Endothelial cell of umbilical vein (primary cell): Measurements from ENCODE around the gene SON. TPM values are rescaled to one million over a fixed set of nuclear protein-coding genes. Genes with fewer than 3 reads are reported as not detected.

ENCODE experiments used
- BruUV-seq: library from RNA; stranded (reverse); fragments of 400-500 nt; replicated peaks from 2 replicates; lab custom pipeline; 2021; lab: Mats Ljungman, UMichigan
- CTCF ChIA-PET: fragments of 300-600, 350-600 bp; sonication (Branson Sonifier 250); formaldehyde crosslinking; loops from one replicate; lab custom pipeline; 2021; ENCODE audit warnings: antibody characterized with exemption, inconsistent platforms; lab: Charles Lee
- POLR2A ChIA-PET: fragments of 300-600, 350-600 bp; sonication (Branson Sonifier 250); formaldehyde crosslinking; loops from one replicate; lab custom pipeline; 2021; ENCODE audit warnings: antibody characterized with exemption, inconsistent platforms; lab: Charles Lee
- DNase-seq: peaks from one replicate; pipeline ENCODE4 v3.0.0-alpha.2; 2011; ENCODE audit warnings: low read depth, low spot score
- FAIRE-seq: peaks from 2 replicates; lab custom pipeline; 2011; peaks lifted over from hg19 to GRCh38; lab: Jason Lieb, UNC
- H2AFZ ChIP-seq: 2 replicates; pipeline ENCODE4 v1.6.0; 2012; ENCODE audit warnings: low read depth, low read length, control low read depth, inconsistent platforms
- H3K27ac ChIP-seq: 2 replicates; pipeline ENCODE4 v1.5.1; 2011; ENCODE audit warnings: low read depth, mild to moderate bottlenecking, control low read depth, low read length, moderate library complexity; ENCODE audit not compliant: insufficient read depth
- H3K27me3 ChIP-seq, 2 experiments: 2 replicates each; pipeline versions ENCODE4 v1.6.0 to v1.6.1; 2011; ENCODE audit warnings: low read length in 2 of 2, mixed read lengths in 1 of 2; ENCODE audit not compliant: control insufficient read depth in 2 of 2, insufficient read depth in 2 of 2
- H3K36me3 ChIP-seq, 2 experiments: 2 replicates in 1 of 2; 3 replicates in 1 of 2; pipeline ENCODE4 v1.5.1; 2011; ENCODE audit warnings: low read length in 2 of 2, mild to moderate bottlenecking in 1 of 2, moderate library complexity in 1 of 2; ENCODE audit not compliant: control insufficient read depth in 2 of 2, insufficient read depth in 2 of 2; ENCODE audit errors: extremely low read depth in 1 of 2
- H3K4me1 ChIP-seq: 3 replicates; pipeline ENCODE4 v1.5.1; 2011; ENCODE audit warnings: mild to moderate bottlenecking, low read length; ENCODE audit not compliant: control insufficient read depth, insufficient read depth; ENCODE audit errors: extremely low read depth
- H3K4me2 ChIP-seq: 2 replicates; pipeline ENCODE4 v1.6.1; 2011; ENCODE audit warnings: low read length, control low read depth, mixed read lengths; ENCODE audit not compliant: insufficient read depth
- H3K4me3 ChIP-seq, 3 experiments: fragments of 200-600 bp in 1 of 3; sonication (generic), shearing (Covaris generic) in 1 of 3; replicated peaks in 1 of 3; 2 replicates each; pipeline ENCODE4 v1.5.1; 2011 to 2016; ENCODE audit warnings: control low read depth in 3 of 3, low read length in 3 of 3, mild to moderate bottlenecking in 2 of 3, inconsistent platforms in 1 of 3, low read depth in 1 of 3, moderate library complexity in 1 of 3; ENCODE audit not compliant: insufficient read depth in 1 of 3
- H3K79me2 ChIP-seq: 2 replicates; pipeline ENCODE4 v1.6.0; 2012; ENCODE audit warnings: low read length, inconsistent platforms; ENCODE audit not compliant: control insufficient read depth, insufficient read depth
- H3K9ac ChIP-seq: replicated peaks from 2 replicates; pipeline ENCODE3; 2011; ENCODE audit warnings: low read length, control low read depth; ENCODE audit not compliant: insufficient read depth; ENCODE audit errors: extremely low read depth
- H3K9me1 ChIP-seq: replicated peaks from 3 replicates; pipeline ENCODE4 v1.6.0; 2011; ENCODE audit warnings: mild to moderate bottlenecking, low read length; ENCODE audit not compliant: control insufficient read depth, insufficient read depth; ENCODE audit errors: extremely low read depth
- H3K9me3 ChIP-seq: replicated peaks from 2 replicates; pipeline ENCODE4 v1.5.1; 2012; ENCODE audit warnings: low read length, inconsistent platforms; ENCODE audit not compliant: control insufficient read depth, insufficient read depth
- H4K20me1 ChIP-seq: replicated peaks from 2 replicates; pipeline ENCODE3; 2011; ENCODE audit warnings: mild to moderate bottlenecking, low read length; ENCODE audit not compliant: control insufficient read depth, insufficient read depth; ENCODE audit errors: extremely low read depth
- EZH2 ChIP-seq: IDR thresholded peaks from 2 replicates; pipeline ENCODE4 v1.6.1; 2012; ENCODE audit warnings: borderline replicate concordance, low read depth, mild to moderate bottlenecking, moderate library complexity, low read length, inconsistent platforms; ENCODE audit not compliant: severe bottlenecking
- FOS ChIP-seq: IDR thresholded peaks from 2 replicates; pipeline ENCODE4 v1.6.1; 2011; ENCODE audit warnings: mild to moderate bottlenecking, low read length, moderate library complexity, borderline replicate concordance; ENCODE audit not compliant: insufficient read depth
- GATA2 ChIP-seq: IDR thresholded peaks from 2 replicates; pipeline ENCODE4 v1.7.0; 2011; ENCODE audit warnings: low read depth, mild to moderate bottlenecking, moderate library complexity, mixed read lengths, low read length; ENCODE audit not compliant: insufficient read length, insufficient read depth
- JUN ChIP-seq: IDR thresholded peaks from 2 replicates; pipeline ENCODE4 v1.6.1; 2011; ENCODE audit warnings: borderline replicate concordance, low read depth; ENCODE audit not compliant: insufficient read length, insufficient read depth
- MYC ChIP-seq: IDR thresholded peaks from one replicate; pipeline ENCODE4 v1.6.1; 2011; ENCODE audit warnings: mild to moderate bottlenecking, low read depth, low read length
- POLR2A ChIP-seq: IDR thresholded peaks from 2 replicates; pipeline ENCODE4 v1.6.1; 2012; ENCODE audit warnings: low read depth, mild to moderate bottlenecking, control low read depth, low read length
- POLR2AphosphoS5 ChIP-seq: IDR thresholded peaks from 2 replicates; pipeline ENCODE4 v1.6.1; 2012; ENCODE audit warnings: low read depth, mild to moderate bottlenecking, control low read depth, low read length, moderate library complexity; ENCODE audit not compliant: insufficient read depth
- dilution Hi-C: fragments of 300-500 bp; cut with MboI; formaldehyde crosslinking; loops from one replicate; pipeline ENCODE4 v1.15.0; 2019; ENCODE audit warnings: low sequenced_read_pairs; ENCODE audit not compliant: extremely low pct_ligation_motif_present
- intact Hi-C: fragments of 100-400 bp; cut with micrococcal nuclease; formaldehyde crosslinking; loops from one replicate; pipeline ENCODE4 v1.10.0; 2022
- polyA plus RNA-seq, 4 experiments: library from polyadenylated mRNA; depleted of rRNA in 3 of 4; stranded (reverse) in 3 of 4; unstranded in 1 of 4; fragments of >200 nt; gene quantifications; 2 replicates each; pipeline versions ENCODE4 v1.2.1 to v1.2.3, GENCODE V29; 2011 to 2012; ENCODE audit warnings: missing spikeins in 1 of 4
- total RNA-seq: library from RNA; stranded (reverse); gene quantifications from 2 replicates; pipeline ENCODE4 v1.2.3, GENCODE V29; 2021
- TF ChIP-seq, protein P1 (sequence below): IDR thresholded peaks from 2 replicates; pipeline ENCODE4 v1.6.1; 2011; ENCODE audit not compliant: insufficient read depth, insufficient read length
- TF ChIP-seq, protein P2 (sequence below), 2 donors: IDR thresholded peaks; 1 replicate in 1 of 2; 2 replicates in 1 of 2; pipeline ENCODE4 v1.5.1; 2011; ENCODE audit warnings: low read length in 2 of 2, mild to moderate bottlenecking in 2 of 2, moderate library complexity in 2 of 2, control low read depth in 1 of 2, inconsistent platforms in 1 of 2, low read depth in 1 of 2; ENCODE audit not compliant: insufficient read depth in 1 of 2; ENCODE audit errors: extremely low read depth in 1 of 2

SON gene
- total and polyA plus RNA-seq, 2 donors (not counting 3 experiments of a cell fraction or from before 2014, with no cell fraction given) = 107 to 304 TPM

DNA sequence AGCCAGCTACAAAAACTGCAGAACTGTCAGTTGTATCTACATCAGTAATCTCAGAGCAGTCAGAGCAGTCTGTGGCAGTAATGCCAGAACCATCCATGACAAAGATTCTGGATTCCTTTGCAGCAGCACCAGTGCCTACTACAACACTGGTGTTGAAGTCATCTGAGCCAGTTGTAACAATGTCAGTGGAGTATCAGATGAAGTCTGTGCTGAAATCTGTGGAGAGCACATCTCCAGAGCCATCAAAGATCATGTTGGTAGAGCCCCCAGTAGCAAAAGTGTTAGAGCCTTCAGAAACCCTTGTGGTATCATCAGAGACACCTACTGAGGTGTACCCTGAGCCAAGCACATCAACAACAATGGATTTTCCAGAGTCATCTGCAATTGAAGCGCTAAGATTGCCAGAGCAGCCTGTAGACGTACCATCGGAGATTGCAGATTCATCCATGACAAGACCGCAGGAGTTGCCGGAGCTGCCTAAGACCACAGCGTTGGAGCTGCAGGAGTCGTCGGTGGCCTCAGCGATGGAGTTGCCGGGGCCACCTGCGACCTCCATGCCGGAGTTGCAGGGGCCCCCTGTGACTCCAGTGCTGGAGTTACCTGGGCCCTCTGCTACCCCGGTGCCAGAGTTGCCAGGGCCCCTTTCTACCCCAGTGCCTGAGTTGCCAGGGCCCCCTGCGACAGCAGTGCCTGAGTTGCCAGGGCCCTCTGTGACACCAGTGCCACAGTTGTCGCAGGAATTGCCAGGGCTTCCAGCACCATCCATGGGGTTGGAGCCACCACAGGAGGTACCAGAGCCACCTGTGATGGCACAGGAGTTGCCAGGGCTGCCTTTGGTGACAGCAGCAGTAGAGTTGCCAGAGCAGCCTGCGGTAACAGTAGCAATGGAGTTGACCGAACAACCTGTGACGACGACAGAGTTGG, 7.3 kb downstream of the SON start:
- DNase-seq (no peak), FAIRE-seq (no peak)
- Histone ChIP-seq H3K4me1 (peaks cover 4% of the 10 kb centered on the region), H4K20me1 (peaks cover 16% of the 10 kb centered on the region), H3K79me2 (peaks cover 98% of the 10 kb centered on the region), H3K27ac (no peak overlapping the region), H3K9me1 (no peaks in the 10 kb centered on the region), H2AFZ (no peak overlapping the region), H3K4me3 (no peak overlapping the region), H3K9ac (no peak overlapping the region), H3K27me3 (no peaks in the 10 kb centered on the region), H3K9me3 (no peaks in the 10 kb centered on the region), H3K4me2 (no peak overlapping the region), H3K36me3 (peaks cover 41 to 69% of the 10 kb centered on the region in 2 experiments)
- intact Hi-C loops = no loop called here
- POLR2A ChIA-PET = no interaction called here
- no peak for TF ChIP-seq POLR2A
- TF ChIP-seq, protein P1, sequence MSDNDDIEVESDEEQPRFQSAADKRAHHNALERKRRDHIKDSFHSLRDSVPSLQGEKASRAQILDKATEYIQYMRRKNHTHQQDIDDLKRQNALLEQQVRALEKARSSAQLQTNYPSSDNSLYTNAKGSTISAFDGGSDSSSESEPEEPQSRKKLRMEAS = no peak
- TF ChIP-seq JUN = no peak
- TF ChIP-seq EZH2 = no peak
- TF ChIP-seq POLR2AphosphoS5 = no peak
- no peak for TF ChIP-seq FOS
- no peak for TF ChIP-seq MYC
- TF ChIP-seq GATA2 = no peak
- TF ChIP-seq, protein P2, sequence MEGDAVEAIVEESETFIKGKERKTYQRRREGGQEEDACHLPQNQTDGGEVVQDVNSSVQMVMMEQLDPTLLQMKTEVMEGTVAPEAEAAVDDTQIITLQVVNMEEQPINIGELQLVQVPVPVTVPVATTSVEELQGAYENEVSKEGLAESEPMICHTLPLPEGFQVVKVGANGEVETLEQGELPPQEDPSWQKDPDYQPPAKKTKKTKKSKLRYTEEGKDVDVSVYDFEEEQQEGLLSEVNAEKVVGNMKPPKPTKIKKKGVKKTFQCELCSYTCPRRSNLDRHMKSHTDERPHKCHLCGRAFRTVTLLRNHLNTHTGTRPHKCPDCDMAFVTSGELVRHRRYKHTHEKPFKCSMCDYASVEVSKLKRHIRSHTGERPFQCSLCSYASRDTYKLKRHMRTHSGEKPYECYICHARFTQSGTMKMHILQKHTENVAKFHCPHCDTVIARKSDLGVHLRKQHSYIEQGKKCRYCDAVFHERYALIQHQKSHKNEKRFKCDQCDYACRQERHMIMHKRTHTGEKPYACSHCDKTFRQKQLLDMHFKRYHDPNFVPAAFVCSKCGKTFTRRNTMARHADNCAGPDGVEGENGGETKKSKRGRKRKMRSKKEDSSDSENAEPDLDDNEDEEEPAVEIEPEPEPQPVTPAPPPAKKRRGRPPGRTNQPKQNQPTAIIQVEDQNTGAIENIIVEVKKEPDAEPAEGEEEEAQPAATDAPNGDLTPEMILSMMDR (IDR thresholded peaks at IDR 0.05; ENCODE audit: extremely low read depth in 1 of 2, insufficient read depth in 1 of 2, low read depth in 1 of 2, low read length in 2 of 2) = no peak
- CTCF ChIA-PET = interaction anchor here (1.9 kb wide), 1 partner anchor 55 kb away, joined by 10 read pairs; no protein-coding TSS in a partner anchor
- dilution Hi-C loops = no loop called here
- no TSS peak for BruUV-seq
